NCI-H2081 treated with DMSO at 0.1 percent for 48 hours (cell line): Measurements from ENCODE around the gene GTF3C1.
"Not testable (repeated sequence)": the region's sequence is repeated elsewhere in the genome, so short reads cannot be mapped to it uniquely, and the experiment has no call there.

Experiments
- DNase-seq: peaks from one replicate; lab custom pipeline; 2025; lab: John Stamatoyannopoulos, UW

The GTF3C1 gene, protein sequence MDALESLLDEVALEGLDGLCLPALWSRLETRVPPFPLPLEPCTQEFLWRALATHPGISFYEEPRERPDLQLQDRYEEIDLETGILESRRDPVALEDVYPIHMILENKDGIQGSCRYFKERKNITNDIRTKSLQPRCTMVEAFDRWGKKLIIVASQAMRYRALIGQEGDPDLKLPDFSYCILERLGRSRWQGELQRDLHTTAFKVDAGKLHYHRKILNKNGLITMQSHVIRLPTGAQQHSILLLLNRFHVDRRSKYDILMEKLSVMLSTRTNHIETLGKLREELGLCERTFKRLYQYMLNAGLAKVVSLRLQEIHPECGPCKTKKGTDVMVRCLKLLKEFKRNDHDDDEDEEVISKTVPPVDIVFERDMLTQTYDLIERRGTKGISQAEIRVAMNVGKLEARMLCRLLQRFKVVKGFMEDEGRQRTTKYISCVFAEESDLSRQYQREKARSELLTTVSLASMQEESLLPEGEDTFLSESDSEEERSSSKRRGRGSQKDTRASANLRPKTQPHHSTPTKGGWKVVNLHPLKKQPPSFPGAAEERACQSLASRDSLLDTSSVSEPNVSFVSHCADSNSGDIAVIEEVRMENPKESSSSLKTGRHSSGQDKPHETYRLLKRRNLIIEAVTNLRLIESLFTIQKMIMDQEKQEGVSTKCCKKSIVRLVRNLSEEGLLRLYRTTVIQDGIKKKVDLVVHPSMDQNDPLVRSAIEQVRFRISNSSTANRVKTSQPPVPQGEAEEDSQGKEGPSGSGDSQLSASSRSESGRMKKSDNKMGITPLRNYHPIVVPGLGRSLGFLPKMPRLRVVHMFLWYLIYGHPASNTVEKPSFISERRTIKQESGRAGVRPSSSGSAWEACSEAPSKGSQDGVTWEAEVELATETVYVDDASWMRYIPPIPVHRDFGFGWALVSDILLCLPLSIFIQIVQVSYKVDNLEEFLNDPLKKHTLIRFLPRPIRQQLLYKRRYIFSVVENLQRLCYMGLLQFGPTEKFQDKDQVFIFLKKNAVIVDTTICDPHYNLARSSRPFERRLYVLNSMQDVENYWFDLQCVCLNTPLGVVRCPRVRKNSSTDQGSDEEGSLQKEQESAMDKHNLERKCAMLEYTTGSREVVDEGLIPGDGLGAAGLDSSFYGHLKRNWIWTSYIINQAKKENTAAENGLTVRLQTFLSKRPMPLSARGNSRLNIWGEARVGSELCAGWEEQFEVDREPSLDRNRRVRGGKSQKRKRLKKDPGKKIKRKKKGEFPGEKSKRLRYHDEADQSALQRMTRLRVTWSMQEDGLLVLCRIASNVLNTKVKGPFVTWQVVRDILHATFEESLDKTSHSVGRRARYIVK (N-terminal part only)

DNA sequence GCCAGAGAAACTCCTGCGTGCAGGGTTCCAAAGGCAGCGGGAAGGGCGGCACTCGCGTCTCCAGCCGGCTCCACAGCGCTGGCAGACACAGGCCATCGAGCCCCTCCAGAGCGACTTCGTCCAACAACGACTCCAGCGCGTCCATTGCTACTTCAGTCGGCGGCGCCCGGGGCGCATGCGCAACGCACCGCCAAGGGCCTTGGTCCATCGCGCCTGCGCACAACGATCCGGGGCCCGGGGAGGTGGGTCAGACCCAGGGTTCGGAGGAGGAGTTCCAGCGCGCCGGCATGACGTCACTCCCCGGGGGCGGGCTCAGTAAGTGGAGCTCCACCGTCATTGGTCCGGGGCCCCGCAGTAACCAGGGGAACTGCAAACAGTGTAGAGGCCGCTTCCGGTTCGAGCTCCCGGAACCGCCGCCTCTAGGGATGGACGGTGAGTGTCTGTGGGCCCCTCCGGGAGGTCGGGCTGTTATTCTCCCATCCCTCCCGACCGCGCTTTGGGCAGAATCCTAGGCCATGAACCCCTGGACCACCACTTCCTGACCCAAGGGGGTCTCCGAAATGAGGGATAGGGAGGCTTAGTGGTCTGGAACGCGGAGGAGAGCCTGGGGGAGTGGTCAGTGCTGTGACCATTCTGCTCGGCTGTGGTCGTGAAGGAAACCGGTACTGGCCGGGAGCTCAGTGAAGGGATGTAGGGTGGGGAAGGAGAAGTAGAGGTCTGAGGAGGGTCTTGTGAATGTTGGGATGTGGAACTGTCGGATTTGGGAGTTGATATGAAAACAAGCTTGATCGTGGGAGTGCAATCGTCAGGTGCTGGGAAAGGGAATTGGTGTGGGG lies at the start of gene GTF3C1, which contains the start of gene KATNIP:
GTF3C1 (minus strand) TSS at position 168 of the 836 bp plus-strand sequence; CDS start at position 145, 23 bp downstream.
KATNIP (plus strand) TSS at position 399 of the 836 bp plus-strand sequence; CDS start at position 426, 27 bp downstream.
- peak; percentile 89 for DNase-seq

DNA sequence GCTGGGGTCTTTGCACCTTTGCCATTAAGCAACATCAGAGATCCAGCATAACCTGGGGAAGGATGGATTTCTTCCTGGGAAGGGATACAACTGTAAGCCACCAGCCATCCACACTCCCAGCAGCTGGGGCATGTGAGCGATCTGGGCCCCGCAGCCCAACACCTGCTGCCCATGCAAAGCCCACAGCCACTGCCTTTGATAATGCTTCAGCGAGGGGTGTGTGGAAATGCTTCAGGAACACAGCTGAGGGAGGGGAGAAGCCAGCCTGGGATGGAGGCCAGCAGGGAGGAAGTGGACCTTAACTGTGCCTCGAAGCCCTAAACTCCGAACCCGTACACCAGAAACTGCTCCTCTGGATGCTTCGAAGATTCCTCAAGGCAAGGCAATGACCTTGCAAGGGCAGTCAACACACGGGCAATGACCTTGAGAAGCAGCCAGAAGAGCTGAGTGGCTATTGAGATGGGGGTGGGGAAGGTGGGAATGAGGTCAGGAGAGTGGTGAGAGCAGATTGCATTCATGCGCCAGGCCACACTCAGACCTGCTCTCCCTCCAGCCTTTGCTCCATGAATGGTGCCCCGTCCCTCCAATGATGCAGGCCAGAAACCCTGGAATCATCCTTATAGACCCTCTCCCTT lies 49.3 kb upstream of the GTF3C1 start:
- no peak for DNase-seq

DNA sequence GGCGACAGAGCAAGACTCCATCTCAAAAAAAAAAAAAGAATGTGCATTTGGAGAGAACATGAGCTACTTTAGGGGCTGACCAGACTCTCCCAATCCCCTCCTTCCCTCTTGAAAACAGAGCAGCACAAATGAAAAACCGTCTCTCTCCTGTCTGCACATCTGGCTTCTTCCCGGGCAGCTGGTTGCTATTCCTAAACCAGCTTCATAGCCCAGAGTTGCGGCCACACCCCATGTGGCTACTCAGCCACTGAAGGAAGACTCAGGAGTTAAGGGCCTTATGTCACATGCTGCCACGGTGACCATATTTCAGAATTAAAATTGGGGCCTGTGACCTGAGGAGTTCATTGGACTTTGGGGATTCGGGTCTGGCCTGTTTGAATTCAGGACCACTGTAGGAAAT lies 48.5 kb upstream of the GTF3C1 start:
- no peak for DNase-seq

DNA sequence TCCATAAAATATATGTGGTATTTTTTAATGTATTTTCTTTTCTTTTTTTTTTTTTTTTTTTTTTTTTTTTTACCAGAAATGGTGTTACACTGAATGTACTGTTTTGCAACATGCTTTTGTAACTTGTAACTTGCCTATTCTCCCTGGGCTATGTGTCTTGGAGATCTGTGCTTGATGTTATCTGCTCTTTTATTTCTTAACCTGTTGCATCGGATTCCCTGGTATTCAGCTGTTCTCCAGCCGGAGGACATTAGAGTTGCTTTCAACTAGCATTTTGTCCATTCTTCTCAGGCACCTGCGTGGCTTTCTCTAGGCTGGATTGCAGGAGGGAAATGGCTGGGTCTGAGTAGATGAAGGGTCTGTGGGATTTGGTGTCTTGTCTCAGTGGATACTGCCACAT lies 47.6 kb upstream of the GTF3C1 start:
- no peak for DNase-seq

DNA sequence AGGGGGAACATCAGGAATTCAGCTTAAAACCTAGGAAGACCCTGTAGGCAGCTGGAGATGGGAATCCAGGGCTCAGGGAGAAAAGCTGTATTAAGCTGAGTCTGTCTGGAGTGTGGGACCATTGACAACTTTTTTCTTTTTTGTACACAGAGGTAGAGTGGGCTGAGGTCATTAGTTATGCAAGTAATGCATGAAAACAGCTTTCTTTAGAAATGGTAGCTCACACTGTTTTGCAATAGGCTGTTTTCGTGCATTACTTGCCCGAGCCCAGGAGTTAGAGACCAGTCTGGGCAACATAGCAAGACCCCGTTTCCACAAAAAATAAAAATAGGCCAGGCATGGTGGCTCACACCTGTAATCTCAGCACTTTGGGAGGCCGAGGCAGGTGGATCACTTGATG lies 46.7 kb upstream of the GTF3C1 start:
- DNase-seq, result no peak

DNA sequence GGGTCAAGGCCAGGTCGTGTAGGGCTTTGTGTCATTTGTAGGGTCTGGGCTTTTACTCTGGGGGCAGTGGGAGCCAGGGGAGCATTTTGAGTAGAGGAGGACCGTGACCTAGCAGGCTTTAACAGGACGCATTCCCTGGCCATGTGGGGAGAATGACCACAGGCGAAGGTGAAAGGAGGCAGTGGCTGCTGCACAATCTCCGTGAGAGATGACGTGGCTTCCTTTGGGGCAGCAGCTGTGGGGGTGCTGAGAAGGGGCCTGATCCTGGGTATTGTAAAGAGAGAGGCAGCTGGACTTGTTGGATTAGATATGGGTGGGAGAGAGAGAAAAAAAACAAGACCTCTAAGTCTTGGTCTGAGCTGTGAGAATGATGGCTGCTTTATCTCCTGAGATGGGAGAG lies 46.3 kb upstream of the GTF3C1 start:
- no peak for DNase-seq

DNA sequence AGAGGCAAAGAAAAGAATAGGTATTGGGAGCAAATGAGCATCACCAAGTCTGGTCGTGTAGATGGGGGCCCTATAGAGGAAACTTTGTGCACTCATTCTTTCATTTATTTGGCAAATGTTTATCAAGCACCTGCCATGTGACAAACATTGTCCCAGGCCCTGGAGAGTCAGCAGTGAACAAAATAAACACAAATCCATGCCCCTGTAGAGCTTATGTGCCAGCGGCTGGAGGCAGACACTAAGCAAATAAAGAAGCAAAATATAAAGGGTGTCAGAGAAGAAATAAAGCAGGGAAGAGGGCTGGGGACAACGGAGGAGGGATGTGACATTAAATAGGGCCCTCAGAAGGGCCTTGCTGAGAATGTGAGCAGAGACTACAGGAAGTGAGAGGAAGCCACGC lies 45.8 kb upstream of the GTF3C1 start:
- DNase-seq, result no peak

DNA sequence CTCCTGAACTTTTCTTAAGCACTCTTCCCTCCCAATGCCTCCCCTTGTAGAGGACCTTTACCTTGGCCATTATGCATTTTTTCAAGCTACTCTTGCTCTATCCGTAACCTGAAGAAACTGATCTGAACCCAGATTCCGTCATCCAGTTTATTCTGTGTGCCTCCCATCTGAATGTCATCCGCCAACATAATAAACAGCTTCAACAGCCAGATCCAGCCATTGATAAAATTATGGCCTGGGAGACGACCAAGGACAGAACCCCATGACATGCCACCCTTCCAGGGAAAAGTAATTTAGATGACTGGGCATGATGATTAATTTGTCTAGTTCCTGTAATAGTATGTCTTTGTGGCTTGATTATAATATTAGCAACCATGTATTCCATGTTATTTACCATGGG lies 42.1 kb upstream of the GTF3C1 start:
- no peak for DNase-seq

DNA sequence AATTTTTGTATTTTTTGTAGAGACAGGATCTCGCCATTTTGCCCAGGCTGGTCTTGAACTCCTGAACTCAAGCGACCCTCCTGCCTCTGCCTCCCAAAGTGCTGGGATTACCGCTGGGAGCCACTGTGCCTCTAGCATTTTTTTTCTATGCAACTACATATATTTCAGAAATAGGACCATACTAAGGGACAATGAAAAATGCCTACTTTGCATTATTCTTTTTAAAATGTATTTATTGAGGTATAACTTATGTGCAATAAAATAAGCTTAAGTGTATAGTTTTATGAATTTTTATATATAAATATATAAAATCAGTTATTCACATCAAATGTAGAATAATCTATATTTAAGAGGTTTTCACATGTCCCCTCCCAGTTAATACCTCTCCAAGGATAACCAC lies 38.3 kb upstream of the GTF3C1 start:
- no peak for DNase-seq

DNA sequence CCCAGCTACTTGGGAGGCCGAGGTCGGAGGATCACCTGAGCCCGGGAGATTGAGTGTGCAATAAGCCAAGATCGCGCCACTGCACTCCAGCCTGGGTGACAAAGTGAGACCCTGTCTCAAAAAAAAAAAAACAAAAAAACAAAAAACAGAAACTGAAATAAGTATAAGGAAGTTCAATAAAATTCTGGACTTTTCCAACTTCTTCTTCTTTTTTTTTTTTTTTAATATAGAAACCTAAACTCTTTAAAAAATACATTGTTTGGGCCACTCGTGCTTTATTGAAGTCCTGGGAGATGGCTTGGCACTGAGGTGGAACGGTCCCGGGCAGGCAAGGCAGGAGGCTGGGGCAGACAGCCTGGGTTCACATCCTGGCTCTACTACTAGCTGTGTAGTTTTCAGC lies 37.0 kb upstream of the GTF3C1 start:
- DNase-seq, result no peak

DNA sequence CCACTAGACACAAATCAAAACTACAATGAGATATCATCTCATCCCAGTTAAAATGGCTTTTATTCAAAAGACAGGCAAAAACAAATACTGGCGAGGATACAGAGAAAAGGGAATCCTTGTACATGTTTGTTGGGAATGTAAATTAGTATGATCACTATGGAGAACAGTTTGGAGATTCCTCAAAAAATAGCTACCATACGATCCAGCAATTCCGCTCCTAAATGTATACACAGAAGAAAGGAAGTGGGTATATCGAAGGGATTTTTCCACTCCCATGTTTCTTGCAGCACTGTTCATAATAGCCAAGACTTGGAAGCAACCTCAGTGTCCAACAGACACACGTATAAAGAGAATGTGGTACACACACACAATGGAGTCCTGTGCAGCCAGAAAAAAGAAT lies 35.5 kb upstream of the GTF3C1 start:
- DNase-seq, result no peak

DNA sequence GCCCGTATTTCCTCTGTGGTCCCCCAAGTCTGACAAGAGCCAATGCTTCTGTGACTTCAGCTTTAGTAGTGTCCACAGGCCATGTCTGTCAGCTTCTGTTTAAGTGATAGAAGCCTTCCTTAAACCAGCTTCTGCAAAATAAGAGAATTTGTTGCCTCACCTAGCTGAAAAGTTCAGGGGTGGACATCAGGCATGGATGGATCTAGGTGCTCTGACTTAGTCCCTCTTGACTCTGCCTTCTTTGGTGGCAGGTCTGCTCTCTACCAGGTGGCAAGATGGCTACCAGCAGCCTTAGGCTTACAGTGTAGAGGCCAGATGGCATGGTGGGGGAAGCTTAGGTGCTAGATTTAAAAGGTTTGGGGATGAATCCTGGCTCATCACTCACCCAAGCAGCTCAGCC lies 33.9 kb upstream of the GTF3C1 start:
- DNase-seq, result no peak

DNA sequence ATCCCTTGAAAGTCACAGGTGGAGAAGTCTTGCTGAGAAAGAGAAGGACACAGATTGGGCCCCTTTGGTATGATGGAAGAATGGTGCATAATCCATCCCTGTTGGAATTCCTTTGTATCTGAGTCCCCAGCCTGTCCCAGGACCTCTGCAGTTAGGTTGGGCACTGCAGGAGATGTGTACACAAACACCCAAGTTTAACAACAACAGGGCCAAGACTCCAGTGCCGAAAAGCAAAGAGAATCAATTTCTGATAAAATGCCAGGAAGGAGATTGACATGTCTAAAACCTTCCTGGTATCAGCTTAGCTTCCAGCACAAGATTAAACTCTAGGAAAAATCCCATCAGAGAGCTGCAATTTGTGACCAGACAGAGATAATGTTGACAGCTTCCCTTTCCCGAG lies 33.2 kb upstream of the GTF3C1 start:
- no peak for DNase-seq

DNA sequence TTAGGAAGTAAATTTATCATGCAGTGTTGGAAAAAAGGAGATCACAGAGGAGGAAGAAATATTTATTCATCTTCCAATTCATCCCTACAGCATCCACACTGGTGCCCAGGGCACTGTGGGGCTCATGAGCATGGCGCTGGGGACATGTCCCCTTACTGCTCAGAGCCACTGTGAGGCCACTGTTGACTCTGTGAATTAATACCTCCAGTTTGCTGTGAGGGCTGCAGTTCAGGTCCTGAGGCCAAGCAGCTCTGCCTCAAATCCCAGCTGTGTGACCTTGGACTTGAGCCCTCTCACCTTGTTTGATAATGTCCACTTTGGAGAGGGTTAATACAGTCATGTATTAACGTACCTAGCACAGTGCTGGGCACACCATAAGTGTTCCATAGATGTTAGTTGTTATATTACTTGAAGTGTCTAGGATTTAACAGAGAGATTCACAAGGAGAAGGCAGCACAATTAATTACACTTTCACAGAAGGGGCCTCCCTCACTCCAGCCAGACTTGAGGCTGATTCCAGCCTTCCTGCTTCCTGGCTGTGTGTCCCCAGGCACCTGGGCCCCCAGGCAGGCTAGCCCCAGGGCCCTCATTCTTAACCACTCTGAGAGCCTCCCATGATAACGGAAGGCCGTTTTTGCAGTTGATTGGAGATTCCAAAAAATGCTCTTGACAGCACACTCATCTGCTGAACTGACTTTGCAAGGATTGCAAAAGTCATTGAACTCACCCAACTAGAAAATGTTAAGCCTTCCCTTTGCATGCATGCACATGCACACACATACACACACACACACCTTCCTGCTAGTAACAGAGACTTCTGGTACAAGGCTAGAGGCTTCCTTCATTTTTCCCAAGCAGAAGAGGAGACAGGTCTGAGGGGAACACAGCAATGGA lies 29.6 kb upstream of the GTF3C1 start:
- DNase-seq, result no peak

DNA sequence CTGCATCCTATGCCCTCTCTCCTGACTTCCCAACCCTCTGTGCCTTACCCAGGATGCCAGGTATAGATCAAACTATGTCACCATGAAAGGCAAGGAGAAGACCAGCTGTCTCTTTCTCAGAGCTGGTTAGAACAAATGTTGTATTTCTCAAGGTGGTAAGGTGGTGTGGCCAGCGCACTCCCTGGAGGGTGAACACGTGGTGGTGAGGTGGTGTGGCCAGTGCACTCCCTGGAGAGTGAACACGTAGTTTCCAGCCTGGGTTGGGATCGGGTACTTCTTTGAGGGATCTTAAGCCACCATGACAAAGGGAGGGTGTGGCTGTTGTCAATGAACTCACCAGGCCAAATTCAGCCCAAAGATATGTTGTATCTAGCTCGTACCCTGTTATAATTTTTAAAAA lies 27.0 kb upstream of the GTF3C1 start:
- no peak for DNase-seq

DNA sequence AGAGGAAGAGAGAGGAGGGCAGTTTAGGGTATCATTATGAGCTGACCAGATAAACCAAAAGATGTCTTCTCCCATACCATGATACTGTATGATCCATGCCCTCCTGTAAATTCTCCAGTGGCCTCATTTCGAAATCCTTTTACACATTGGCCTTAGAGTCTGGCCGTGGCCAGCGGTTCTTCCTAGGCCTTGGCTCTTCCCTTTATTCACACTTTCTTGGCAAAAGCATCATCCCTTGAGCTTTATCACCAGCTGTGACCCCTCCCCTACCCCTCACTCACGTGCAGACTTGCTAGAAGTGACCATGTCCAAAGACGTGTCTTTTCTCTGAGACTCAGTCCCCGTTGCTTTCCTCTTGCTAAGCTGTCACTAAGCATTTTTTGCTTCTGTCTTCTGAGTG lies 23.0 kb upstream of the GTF3C1 start:
- no peak for DNase-seq

DNA sequence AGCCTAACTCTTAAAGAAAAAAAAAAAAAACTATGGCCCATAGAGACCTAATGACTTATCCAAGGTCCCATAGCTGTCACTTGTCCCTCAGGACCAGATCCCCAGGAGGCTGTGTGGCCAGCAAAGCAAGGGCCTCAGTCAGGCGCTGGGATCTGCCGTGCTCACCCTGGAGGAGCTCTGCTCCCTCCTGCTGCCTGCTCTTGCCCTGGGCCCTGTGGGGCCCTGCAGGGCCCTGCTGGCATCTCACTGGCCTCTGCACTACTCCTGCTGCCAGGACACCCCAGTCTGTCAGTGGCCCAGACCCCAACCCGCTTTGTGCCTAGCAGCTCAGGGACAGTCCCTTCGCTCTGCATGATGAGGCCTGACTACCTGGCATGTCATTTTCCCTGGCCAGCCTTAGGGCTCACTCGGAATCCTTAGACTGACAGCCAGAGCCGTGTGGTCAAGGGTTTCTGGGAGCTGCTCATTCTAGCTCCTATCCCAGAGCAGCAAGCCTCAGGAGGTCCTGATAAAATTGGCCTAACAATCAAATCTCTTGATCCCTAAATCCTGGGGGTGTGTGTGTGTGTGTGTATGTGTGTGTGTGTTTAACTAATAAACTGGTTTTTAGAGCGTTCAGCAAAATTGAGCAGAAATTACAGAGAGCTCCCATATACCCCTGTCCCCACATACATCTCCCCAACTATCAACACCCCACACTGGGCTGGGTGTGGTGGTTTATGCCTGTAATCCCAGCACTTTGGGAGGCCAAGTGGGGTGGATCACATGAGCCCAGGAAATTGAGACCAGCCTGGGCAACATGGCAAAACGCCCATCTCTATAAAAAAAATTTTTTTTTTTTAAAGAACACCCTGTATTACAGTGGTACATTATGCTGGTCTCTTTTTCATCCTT lies 22.0 kb upstream of the GTF3C1 start:
- DNase-seq, result no peak

DNA sequence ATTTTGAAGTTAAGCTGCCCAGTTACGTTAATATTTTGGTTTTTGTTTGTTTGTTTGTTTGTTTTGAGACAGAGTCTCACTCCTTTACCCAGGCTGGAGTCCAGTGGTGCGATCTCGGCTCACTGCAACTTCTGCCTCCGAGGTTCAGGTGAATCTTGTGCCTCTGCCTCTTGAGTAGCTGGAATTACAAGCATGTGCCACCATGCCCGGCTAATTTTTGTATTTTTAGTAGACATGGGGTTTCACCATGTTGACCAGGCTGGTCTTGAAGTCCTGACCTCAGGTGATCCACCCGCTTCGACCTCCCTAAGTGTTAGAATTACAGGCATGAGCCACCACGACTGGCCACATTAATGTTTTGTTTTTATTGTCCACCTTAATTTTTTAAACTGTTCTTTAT lies 21.3 kb upstream of the GTF3C1 start:
- DNase-seq, result not testable (repeated sequence)

DNA sequence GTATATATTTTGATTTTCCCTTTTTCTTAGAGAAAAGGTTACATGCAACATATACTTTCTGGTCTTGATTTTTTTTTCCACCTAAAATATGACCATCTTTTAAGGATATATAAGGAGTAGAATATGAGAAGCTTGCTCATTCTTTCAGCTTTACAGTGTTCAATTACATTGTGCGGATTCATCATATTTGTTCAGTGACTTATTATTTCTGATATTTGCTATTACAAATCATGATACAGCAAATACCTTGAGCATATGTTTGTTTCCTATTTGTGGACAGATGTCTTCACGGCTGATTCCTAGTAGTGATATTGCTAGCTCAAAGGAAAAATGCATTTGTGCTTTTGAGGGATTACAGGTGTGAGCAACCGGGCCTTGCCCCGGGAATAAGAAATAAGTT lies 18.4 kb upstream of the GTF3C1 start:
- no peak for DNase-seq
